ENCODE results near the gene MRPS6.

DNA sequence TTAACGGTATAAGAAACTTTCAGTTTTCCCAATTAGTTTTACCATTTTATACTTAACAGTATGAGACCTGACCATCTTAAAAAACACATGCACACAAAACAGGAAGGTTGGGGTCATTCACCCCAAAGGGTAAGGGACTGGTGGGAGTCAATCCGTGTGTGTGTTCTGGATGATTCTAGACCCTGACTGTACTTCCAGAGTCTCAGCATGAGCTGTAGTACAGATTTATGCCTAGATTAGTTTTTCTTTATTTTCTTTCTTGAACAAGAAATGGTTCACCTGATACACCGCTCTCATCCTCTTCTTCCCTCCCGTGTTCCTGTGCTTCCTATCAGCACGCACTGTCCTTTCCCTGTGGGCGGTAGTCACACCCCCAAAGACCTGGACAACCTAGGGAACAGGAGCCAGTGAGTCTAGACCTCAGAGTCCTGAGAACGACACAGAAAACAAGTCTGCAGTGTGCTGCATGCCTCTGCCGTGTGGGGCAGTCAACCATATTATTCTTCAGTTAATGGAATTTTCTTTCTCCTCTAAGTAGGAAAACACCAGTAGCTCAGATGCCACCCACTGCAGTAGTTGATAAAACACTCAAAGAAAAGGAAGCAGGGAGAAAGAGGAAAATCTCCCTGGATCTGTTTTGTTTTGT lies 38.9 kb upstream of the MRPS6 start:
- TF ChIP-seq POLR2AphosphoS5 (IDR thresholded peaks at IDR 0.05; ENCODE audit: low read depth, low read length): no peak
- no peak for TF ChIP-seq SIN3A (IDR thresholded peaks at IDR 0.05; ENCODE audit: borderline replicate concordance, insufficient read depth, low read length)
- TF ChIP-seq, protein P1, sequence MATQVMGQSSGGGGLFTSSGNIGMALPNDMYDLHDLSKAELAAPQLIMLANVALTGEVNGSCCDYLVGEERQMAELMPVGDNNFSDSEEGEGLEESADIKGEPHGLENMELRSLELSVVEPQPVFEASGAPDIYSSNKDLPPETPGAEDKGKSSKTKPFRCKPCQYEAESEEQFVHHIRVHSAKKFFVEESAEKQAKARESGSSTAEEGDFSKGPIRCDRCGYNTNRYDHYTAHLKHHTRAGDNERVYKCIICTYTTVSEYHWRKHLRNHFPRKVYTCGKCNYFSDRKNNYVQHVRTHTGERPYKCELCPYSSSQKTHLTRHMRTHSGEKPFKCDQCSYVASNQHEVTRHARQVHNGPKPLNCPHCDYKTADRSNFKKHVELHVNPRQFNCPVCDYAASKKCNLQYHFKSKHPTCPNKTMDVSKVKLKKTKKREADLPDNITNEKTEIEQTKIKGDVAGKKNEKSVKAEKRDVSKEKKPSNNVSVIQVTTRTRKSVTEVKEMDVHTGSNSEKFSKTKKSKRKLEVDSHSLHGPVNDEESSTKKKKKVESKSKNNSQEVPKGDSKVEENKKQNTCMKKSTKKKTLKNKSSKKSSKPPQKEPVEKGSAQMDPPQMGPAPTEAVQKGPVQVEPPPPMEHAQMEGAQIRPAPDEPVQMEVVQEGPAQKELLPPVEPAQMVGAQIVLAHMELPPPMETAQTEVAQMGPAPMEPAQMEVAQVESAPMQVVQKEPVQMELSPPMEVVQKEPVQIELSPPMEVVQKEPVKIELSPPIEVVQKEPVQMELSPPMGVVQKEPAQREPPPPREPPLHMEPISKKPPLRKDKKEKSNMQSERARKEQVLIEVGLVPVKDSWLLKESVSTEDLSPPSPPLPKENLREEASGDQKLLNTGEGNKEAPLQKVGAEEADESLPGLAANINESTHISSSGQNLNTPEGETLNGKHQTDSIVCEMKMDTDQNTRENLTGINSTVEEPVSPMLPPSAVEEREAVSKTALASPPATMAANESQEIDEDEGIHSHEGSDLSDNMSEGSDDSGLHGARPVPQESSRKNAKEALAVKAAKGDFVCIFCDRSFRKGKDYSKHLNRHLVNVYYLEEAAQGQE (IDR thresholded peaks at IDR 0.05; ENCODE audit: insufficient read depth in 1 of 2, low read depth in 2 of 2, low read length in 2 of 2): no peak
- no peak for TF ChIP-seq TAF1 (IDR thresholded peaks at IDR 0.05; ENCODE audit: borderline replicate concordance, insufficient read depth, low read length)

All from PFSK-1 (cell line).